Activated CD8-positive, alpha-beta T cell treated with anti-CD3 and anti-CD28 coated beads, Interleukin-2, amount 10 ng/mL, durations not matched to agents 7 days and 5 days (primary cell): ENCODE data around the gene FAM43A. TPM values are rescaled to one million over a fixed set of nuclear protein-coding genes. Genes with fewer than 3 reads are reported as not detected.

Source experiments
- ATAC-seq: fragments of 150-1000 bp; cut with Tn5 transposase; one replicate; pipeline ENCODE4 v1.10.0; 2021; ENCODE audit warnings: moderate library complexity
- CTCF ChIA-PET: fragments of 350-600 bp; sonication (Branson Sonifier 250); formaldehyde crosslinking; loops from one replicate; lab custom pipeline; 2021; ENCODE audit warnings: antibody characterized with exemption; lab: Charles Lee
- POLR2A ChIA-PET: fragments of 350-600 bp; sonication (Branson Sonifier 250); formaldehyde crosslinking; loops from one replicate; lab custom pipeline; 2021; ENCODE audit warnings: antibody characterized with exemption; lab: Charles Lee
- DNase-seq: peaks from one replicate; pipeline ENCODE4 v3.0.0-alpha.2; 2020
- H3K27ac Mint-ChIP-seq: one replicate; pipeline ENCODE4 v1.8.0; 2021; ENCODE audit warnings: mild to moderate bottlenecking, mixed read lengths
- H3K27me3 Mint-ChIP-seq: one replicate; pipeline ENCODE4 v1.8.0; 2021; ENCODE audit warnings: low read depth, mixed read lengths
- H3K36me3 Mint-ChIP-seq: one replicate; pipeline ENCODE4 v1.8.0; 2021; ENCODE audit warnings: low read depth, mixed read lengths
- H3K4me1 Mint-ChIP-seq: one replicate; pipeline ENCODE4 v1.8.0; 2021; ENCODE audit warnings: low read depth, mixed read lengths
- H3K4me3 Mint-ChIP-seq: one replicate; pipeline ENCODE4 v1.8.0; 2021; ENCODE audit warnings: mild to moderate bottlenecking, mixed read lengths
- H3K9me3 Mint-ChIP-seq: one replicate; pipeline ENCODE4 v1.8.0; 2022; ENCODE audit warnings: mixed read lengths; ENCODE audit not compliant: insufficient read depth
- total RNA-seq, 2 experiments: library from RNA; stranded (reverse); gene quantifications; one replicate each; pipeline ENCODE4 v1.2.3, GENCODE V29; 2021

The FAM43A gene
- total RNA-seq, 2 experiments from 2014 or later, result 1.1 to 1.2 TPM

DNA sequence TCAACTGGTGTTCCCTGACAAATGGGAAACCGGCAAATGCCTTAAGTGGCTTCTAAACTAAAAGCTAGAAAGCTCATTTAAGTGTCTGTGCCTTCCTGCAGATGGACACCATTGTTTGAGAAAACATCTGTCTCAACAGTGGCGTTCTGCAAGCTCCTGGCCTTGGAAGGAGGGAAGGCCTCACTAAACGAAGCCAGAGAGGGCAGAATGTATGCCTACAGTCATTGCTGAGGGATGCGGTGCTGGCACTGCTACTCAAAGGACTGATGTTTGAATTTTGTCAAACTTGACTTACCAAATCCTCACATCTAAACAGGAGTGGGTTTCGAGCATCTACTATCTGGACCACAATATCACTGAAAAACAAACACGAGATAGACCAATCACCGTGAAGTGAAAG, 25.9 kb upstream of the FAM43A start:
- H3K36me3 Mint-ChIP-seq, result peaks cover 45% of the 10 kb centered on the region
- no peaks in the 10 kb centered on the region for H3K27me3 Mint-ChIP-seq
- no peak for ATAC-seq
- POLR2A ChIA-PET, result no interaction called here
- DNase-seq, result no peak
- no peak overlapping the region for H3K27ac Mint-ChIP-seq
- no peak overlapping the region for H3K4me3 Mint-ChIP-seq
- no peaks in the 10 kb centered on the region for H3K9me3 Mint-ChIP-seq
- H3K4me1 Mint-ChIP-seq, result peaks cover 20% of the 10 kb centered on the region
- CTCF ChIA-PET, result interaction anchor here (1.1 to 7.4 kb wide), 3 partner anchors 12 to 447 kb away, joined by 3 to 59 read pairs (median 6); partner anchors contain the start of gene LSG1

DNA sequence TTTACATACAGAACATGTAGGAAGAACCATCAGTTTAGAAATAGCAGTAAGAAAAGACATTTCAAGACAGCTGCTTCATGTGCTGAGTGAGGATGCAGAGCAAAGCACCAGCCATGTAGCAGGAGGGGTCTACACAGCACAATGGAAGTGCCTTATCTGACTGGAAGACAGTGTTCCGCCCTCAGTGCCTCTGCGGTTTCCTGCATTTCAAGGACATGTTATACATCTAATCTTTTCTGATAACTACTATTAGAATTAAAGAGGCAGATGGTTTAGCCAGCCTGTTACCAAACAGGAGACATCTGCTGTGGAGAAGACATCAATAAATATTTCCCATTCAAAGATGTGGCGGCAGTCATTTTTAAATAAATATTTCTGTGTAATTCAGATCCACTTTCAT, 24.3 kb upstream of the FAM43A start:
- no peak for DNase-seq

GRCh38 chr3:194661946-194662345, 23.7 kb upstream of the FAM43A start:
- no peak for DNase-seq
- POLR2A ChIA-PET, result no interaction called here
- H3K36me3 Mint-ChIP-seq, result peaks cover 45% of the 10 kb centered on the region
- H3K27ac Mint-ChIP-seq, result no peak overlapping the region
- no peaks in the 10 kb centered on the region for H3K27me3 Mint-ChIP-seq
- H3K4me3 Mint-ChIP-seq, result no peak overlapping the region
- H3K4me1 Mint-ChIP-seq, result peaks cover 17% of the 10 kb centered on the region
- CTCF ChIA-PET, result interaction anchor here (1.8 to 7.4 kb wide), 2 partner anchors 9 to 21 kb away, joined by 6 to 59 read pairs; partner anchors contain the start of gene LSG1
- ATAC-seq, result no peak
- H3K9me3 Mint-ChIP-seq, result no peaks in the 10 kb centered on the region

More for the DNA sequence above, 24.3 kb upstream of the FAM43A start:
- Mint-ChIP-seq H3K4me1 (peaks cover 17% of the 10 kb centered on the region), H3K36me3 (peaks cover 48% of the 10 kb centered on the region), H3K27ac (no peak overlapping the region), H3K27me3 (no peaks in the 10 kb centered on the region), H3K4me3 (no peak overlapping the region), H3K9me3 (no peaks in the 10 kb centered on the region)
- POLR2A ChIA-PET, result no interaction called here
- CTCF ChIA-PET, result interaction anchor here (1.3 to 7.4 kb wide), 3 partner anchors 10 to 28 kb away, joined by 6 to 59 read pairs (median 6); partner anchors contain the start of gene LSG1
- ATAC-seq, result peak; percentile 53

DNA sequence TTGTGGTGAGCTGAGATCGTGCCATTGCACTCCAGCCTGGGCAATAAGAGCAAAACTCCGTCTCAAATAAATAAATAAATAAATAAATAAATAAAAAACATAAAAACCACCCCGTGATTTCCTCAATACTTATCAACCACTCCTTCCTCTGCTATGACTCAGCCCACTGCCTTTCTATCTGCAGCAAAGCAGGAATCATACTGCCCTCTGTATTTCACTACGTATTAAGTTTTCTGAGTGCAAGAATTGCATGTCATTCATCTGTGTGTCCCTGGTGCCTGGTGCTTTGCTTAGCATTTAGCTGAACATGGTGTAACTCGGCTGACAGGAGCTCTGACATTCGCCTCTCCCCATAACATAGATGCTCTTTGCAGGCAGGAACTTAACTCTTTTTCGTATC, 20.8 kb upstream of the FAM43A start:
- no peak overlapping the region for H3K27ac Mint-ChIP-seq
- ATAC-seq (no peak), DNase-seq (no peak)
- ChIA-PET POLR2A (no interaction called here), CTCF (interaction anchor here (1.0 kb wide), 1 partner anchor 18 kb away, joined by 4 read pairs; no protein-coding TSS in a partner anchor)
- peaks cover 44% of the 10 kb centered on the region for H3K36me3 Mint-ChIP-seq
- no peaks in the 10 kb centered on the region for H3K9me3 Mint-ChIP-seq
- no peak overlapping the region for H3K4me3 Mint-ChIP-seq
- no peaks in the 10 kb centered on the region for H3K27me3 Mint-ChIP-seq
- H3K4me1 Mint-ChIP-seq, result peaks cover 20% of the 10 kb centered on the region

- peaks cover 15% of the 10 kb centered on the region for H3K4me1 Mint-ChIP-seq
- peaks cover 35% of the 10 kb centered on the region for H3K36me3 Mint-ChIP-seq
- H3K9me3 Mint-ChIP-seq, result no peaks in the 10 kb centered on the region
- H3K27me3 Mint-ChIP-seq, result no peaks in the 10 kb centered on the region
- H3K27ac Mint-ChIP-seq, result no peak overlapping the region
- no peak overlapping the region for H3K4me3 Mint-ChIP-seq
- ChIA-PET CTCF (interaction anchor here (1.1 kb wide), 1 partner anchor 595 kb away, joined by 3 read pairs; no protein-coding TSS in a partner anchor), POLR2A (no interaction called here)
- no peak for DNase-seq
- ATAC-seq, result no peak
These were observed 18.3 kb upstream of the FAM43A start for GRCh38 chr3:194667363-194667762.

DNA sequence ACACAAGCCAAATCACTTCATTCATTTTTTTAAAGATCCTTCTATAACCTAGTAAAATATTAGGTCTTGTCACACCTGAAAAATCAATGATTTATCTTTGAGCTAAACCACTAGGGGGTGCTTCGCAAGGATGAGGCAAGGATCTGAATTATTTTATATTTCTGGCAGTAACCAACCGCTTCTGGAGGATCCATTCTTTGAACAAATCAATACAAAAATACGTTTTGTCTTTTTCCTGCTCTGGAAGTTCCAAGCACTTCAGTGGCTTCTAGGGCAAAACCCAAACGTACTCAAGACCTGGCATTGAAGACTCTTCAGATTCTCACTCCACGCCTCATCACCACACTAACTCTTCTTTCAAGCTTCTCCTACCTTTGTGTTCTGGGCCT, 14.2 kb upstream of the FAM43A start:
- H3K27ac Mint-ChIP-seq, result peak overlapping the region; percentile 97
- H3K36me3 Mint-ChIP-seq, result peaks cover 15% of the 10 kb centered on the region
- ChIA-PET CTCF (interaction anchor here (0.7 to 9.7 kb wide), 28 partner anchors 12 to 870 kb away, joined by 3 to 226 read pairs (median 4); partner anchors contain the start of genes FAM43A and XXYLT1), POLR2A (interaction anchor here (0.9 to 3.0 kb wide), 5 partner anchors 12 to 88 kb away, joined by 3 to 25 read pairs (median 6); partner anchors contain the start of genes FAM43A and TMEM44)
- no peaks in the 10 kb centered on the region for H3K27me3 Mint-ChIP-seq
- H3K9me3 Mint-ChIP-seq, result no peaks in the 10 kb centered on the region
- peaks cover 27% of the 10 kb centered on the region for H3K4me1 Mint-ChIP-seq
- DNase-seq (peak; percentile 49), ATAC-seq (peak; percentile 24)
- peak overlapping the region; percentile 97 for H3K4me3 Mint-ChIP-seq

GRCh38 chr3:194671900-194672808, 13.5 kb upstream of the FAM43A start, which contains the start of gene LSG1:
LSG1 (minus strand) TSS chr3:194672191; CDS start chr3:194672162, 29 bp downstream.
- H3K27me3 Mint-ChIP-seq, result no peaks in the 10 kb centered on the region
- ChIA-PET CTCF (interaction anchor here (0.6 to 9.7 kb wide), 24 partner anchors 13 to 769 kb away, joined by 3 to 226 read pairs (median 6); partner anchors contain the start of genes FAM43A, TMEM44 and XXYLT1), POLR2A (interaction anchor here (0.7 to 3.0 kb wide), 9 partner anchors 11 to 600 kb away, joined by 3 to 25 read pairs (median 4); partner anchors contain the start of genes FAM43A and TMEM44)
- DNase-seq (peak; percentile 94), ATAC-seq (peak; percentile 93)
- H3K27ac Mint-ChIP-seq, result peak within 1 kb of the TSS; percentile 97
- no peaks in the 10 kb centered on the region for H3K9me3 Mint-ChIP-seq
- peaks cover 15% of the 10 kb centered on the region for H3K36me3 Mint-ChIP-seq
- H3K4me1 Mint-ChIP-seq, result peaks cover 27% of the 10 kb centered on the region
- H3K4me3 Mint-ChIP-seq, result peak within 1 kb of the TSS; percentile 97

DNA sequence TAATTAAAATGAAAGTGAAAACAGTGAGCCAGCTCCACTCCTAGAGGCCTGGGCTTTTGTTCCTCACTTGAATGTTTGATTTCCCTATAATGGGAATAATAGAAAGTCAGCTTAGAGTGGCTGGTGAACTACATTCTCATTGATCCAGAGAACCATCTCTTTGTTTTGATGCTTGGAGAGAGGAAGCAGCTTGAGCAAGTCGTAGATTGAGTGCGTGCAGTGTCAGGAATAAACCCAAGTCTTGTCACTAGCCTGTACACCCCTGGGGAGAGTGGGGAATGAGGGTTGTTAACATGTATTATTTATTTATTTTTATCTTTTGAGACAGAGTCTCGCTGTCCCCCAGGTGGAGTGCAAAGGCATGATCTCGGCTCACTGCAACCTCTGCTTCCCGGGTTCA, 12.8 kb upstream of the FAM43A start:
- Mint-ChIP-seq H3K27ac (peak overlapping the region; percentile 74), H3K9me3 (no peaks in the 10 kb centered on the region), H3K36me3 (peaks cover 12% of the 10 kb centered on the region), H3K4me3 (peak overlapping the region; percentile 97), H3K4me1 (peaks cover 27% of the 10 kb centered on the region), H3K27me3 (peaks cover 2% of the 10 kb centered on the region)
- no peak for DNase-seq
- CTCF ChIA-PET, result interaction anchor here (1.3 to 9.7 kb wide), 11 partner anchors 13 to 768 kb away, joined by 3 to 226 read pairs (median 18); partner anchors contain the start of genes FAM43A, TMEM44 and XXYLT1
- no peak for ATAC-seq
- POLR2A ChIA-PET, result interaction anchor here (0.7 to 3.0 kb wide), 6 partner anchors 10 to 599 kb away, joined by 3 to 25 read pairs (median 6); partner anchors contain the start of gene FAM43A

DNA sequence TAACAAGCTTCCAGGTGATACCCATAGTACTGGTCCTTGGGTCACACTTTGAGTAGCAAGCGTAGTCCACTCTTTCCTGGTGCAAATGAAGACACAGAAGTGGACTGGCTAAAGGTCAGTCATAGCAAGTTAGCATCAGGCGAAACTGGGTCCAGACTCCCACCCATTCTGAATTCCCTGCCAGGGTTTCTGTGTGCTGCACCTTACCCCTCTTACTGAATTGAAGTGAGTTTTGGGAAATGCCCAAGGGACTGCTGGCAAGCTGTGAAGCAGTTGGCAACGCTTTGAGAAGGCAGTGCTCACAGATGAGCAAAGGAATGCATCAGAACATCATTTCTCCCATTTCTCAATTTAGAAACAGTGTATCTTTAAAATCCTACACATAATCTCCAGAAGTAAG, 11.9 kb upstream of the FAM43A start:
- H3K4me3 Mint-ChIP-seq, result no peak overlapping the region
- peaks cover 23% of the 10 kb centered on the region for H3K4me1 Mint-ChIP-seq
- H3K36me3 Mint-ChIP-seq, result peaks cover 4% of the 10 kb centered on the region
- DNase-seq (no peak), ATAC-seq (no peak)
- POLR2A ChIA-PET, result no interaction called here
- CTCF ChIA-PET, result interaction anchor here (1.2 to 9.7 kb wide), 5 partner anchors 12 to 597 kb away, joined by 4 to 226 read pairs (median 21); partner anchors contain the start of genes FAM43A and XXYLT1
- no peaks in the 10 kb centered on the region for H3K9me3 Mint-ChIP-seq
- H3K27ac Mint-ChIP-seq, result no peak overlapping the region
- peaks cover 2% of the 10 kb centered on the region for H3K27me3 Mint-ChIP-seq

GRCh38 chr3:194675081-194675640, 10.5 kb upstream of the FAM43A start:
- Mint-ChIP-seq H3K36me3 (no peaks in the 10 kb centered on the region), H3K4me3 (no peak overlapping the region), H3K27ac (no peak overlapping the region), H3K9me3 (no peaks in the 10 kb centered on the region), H3K4me1 (peaks cover 19% of the 10 kb centered on the region), H3K27me3 (peaks cover 2% of the 10 kb centered on the region)
- DNase-seq (no peak), ATAC-seq (no peak)
- POLR2A ChIA-PET, result interaction anchor here (0.7 to 1.1 kb wide), 2 partner anchors 11 to 13 kb away, joined by 4 read pairs; no protein-coding TSS in a partner anchor
- CTCF ChIA-PET, result interaction anchor here (0.7 to 9.7 kb wide), 4 partner anchors 11 to 596 kb away, joined by 3 to 226 read pairs (median 6); partner anchors contain the start of genes FAM43A and XXYLT1

GRCh38 chr3:194675680-194676079, 10.0 kb upstream of the FAM43A start:
- peaks cover 17% of the 10 kb centered on the region for H3K4me1 Mint-ChIP-seq
- no peaks in the 10 kb centered on the region for H3K36me3 Mint-ChIP-seq
- CTCF ChIA-PET, result interaction anchor here (0.7 to 9.7 kb wide), 4 partner anchors 11 to 595 kb away, joined by 3 to 226 read pairs (median 6); partner anchors contain the start of genes FAM43A and XXYLT1
- H3K9me3 Mint-ChIP-seq, result no peaks in the 10 kb centered on the region
- ATAC-seq (no peak), DNase-seq (no peak)
- no peak overlapping the region for H3K4me3 Mint-ChIP-seq
- no peak overlapping the region for H3K27ac Mint-ChIP-seq
- H3K27me3 Mint-ChIP-seq, result peaks cover 2% of the 10 kb centered on the region
- POLR2A ChIA-PET, result interaction anchor here (0.7 to 1.1 kb wide), 2 partner anchors 11 to 12 kb away, joined by 4 read pairs; no protein-coding TSS in a partner anchor
